ENCODE data around the gene GTF2I.
"Not testable (repeated sequence)": the region's sequence is repeated elsewhere in the genome, so short reads cannot be mapped to it uniquely, and the experiment has no call there.

The GTF2I gene

GRCh38 chr7:74717889-74718288 lies 60.4 kb downstream of the GTF2I start:
- DNase-seq, result no peak

DNA sequence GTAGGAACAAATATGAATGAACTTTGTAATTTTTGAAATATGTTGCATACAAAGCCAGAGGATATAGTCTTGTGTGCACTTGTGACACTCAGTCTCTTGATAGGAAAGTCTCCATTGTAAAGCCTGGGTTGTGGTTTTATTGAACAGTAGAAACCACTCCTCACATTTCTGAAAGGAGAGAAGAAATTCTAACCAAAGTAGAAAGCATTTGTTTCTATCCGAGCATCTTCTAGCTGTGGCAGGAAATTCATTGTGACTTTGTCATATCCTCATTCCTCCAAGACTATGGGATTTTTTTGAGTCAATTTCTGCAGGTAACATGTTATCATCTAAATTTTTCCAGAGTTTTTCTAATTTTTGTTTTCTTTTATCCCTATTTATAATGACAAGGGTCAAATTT lies 60.8 kb downstream of the GTF2I start:
- DNase-seq, result no peak

- no peak for DNase-seq
Observed at GRCh38 chr7:74722153-74722552, 64.6 kb downstream of the GTF2I start.

GRCh38 chr7:74725840-74726239 lies 68.3 kb downstream of the GTF2I start:
- DNase-seq, result no peak

DNA sequence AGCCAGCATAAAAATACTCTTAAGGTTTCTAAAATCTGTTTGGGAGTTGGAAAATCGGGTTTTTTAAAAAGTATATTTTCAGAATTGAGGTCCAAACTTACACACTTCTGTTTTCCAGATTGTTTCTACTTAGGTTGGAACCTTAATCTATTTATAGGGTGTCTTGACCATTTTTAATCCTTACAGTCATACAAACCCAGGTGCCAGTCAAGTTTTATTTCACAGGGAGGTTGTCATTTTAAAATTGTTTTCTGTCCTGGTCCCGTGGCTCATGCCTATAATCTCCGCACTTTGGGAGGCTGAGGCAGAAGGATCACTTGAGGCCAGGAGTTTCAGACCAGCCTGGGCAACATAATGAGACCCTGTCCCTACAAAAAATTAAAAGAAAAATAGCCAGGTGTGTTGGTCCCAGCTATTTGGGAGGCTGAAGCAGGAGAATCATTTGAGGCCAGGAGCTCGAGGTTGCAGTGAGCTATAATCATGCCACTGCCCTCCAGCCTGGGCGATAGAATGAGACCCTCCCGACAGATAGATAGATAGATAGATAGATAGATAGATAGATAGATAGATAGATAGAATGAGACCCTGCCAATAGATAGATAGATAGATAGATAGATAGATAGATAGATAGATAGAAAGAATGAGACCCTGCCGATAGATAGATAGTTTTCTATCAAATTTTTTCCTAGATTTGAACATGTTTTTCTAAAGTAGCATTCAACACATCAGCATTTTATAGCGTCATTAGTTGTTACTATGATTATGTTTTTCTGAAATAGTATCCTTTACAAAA lies 69.0 kb downstream of the GTF2I start:
- no peak for DNase-seq

DNA sequence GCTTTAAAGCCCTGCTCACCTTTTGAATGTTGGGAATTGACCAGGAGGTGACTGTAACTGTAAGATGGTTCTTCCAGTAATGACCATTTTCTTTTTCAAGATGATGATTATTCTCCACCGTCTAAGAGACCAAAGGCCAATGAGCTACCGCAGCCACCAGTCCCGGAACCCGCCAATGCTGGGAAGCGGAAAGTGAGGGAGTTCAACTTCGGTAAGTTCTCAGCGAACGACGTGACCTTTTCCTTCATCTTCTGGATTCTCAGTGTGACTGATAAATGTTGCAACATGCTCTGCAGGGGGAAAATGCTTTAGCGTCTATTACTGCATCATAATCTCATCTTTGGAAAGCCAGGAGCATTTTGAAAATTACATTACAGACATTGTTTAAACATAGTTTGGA lies 71.2 kb downstream of the GTF2I start:
- DNase-seq, result not testable (repeated sequence)

- not testable (repeated sequence) for DNase-seq
Observed at GRCh38 chr7:74730186-74730585, 72.7 kb downstream of the GTF2I start.

DNA sequence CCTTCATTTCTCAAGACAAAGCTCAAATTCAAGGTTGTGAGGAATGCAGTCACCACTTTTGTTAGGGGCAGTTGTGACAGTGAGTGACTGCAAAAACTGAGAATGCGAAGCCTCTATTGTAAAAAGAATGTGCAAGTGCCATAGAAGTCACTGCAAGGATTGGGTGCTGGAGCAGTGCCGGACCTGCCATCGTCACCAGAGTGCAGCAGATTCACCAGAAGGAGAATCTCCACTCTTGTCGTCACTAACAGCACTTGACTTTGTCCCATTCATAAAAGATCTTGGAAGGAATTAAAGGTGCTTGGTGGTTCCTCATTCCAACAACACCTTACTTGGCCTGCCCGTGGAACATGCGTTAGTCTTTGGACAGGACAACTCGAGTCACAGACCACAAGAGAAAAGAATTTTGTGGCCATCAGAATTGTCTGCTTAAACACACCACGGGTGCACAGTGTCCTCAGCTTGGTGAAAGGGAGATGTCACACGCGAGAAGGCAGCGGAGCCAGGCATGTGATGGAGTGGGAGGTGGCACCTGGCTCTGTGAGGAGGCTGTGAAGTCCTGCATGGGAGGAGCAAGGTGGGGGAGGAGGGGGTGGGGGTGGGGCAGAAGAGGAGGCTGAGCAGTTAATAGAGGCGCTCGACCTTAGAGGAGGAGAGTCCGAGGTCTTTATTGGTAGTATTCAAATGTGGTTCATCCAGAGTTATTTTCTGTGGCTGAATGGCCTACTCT lies 82.6 kb downstream of the GTF2I start:
- DNase-seq, result not testable (repeated sequence)

- DNase-seq, result not testable (repeated sequence)
Observed at GRCh38 chr7:74743936-74744557, 86.5 kb downstream of the GTF2I start.

- DNase-seq, result not testable (repeated sequence)
Observed at GRCh38 chr7:74753921-74754482, 96.5 kb downstream of the GTF2I start.

DNA sequence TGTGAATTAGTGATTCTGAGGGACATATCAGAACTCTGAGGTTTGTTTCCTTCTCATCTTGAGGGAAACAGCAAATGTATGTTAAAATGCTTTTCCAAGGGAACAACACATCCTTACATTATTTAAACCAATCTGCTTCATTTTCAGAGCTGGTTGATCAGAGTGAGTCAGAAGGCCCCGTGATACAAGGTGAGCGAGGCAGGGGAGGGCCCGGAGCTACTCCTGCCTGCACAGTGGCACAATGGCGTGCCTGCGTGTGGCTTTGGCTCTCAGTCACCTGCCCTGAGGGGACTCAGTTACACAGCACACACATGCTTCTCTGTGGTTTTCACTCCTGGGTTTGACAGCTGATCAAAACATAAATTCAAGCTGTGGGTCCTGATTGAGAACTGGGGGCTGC lies 99.2 kb downstream of the GTF2I start:
- not testable (repeated sequence) for DNase-seq

DNA sequence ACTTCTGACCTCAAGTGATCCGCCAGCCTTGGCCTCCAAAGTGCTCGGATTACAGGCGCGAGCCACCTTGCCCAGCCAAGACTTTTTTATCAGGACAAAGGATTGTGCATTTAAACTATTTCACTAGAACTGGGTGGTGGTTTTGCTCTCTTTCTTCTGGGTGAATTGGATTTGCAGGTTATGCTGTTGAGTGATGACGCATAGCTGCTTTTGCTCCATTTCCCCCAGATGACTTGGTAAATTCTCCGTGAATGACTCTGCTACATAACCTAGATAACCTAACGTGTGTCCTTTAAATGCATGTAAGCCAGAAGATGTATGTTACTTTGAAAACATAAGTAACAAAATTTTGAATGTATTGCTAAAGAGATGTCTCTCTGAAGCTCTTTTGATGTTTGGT lies 100.8 kb downstream of the GTF2I start:
- not testable (repeated sequence) for DNase-seq

- DNase-seq, result not testable (repeated sequence)
Observed at GRCh38 chr7:74758982-74759381, 101.5 kb downstream of the GTF2I start.

DNA sequence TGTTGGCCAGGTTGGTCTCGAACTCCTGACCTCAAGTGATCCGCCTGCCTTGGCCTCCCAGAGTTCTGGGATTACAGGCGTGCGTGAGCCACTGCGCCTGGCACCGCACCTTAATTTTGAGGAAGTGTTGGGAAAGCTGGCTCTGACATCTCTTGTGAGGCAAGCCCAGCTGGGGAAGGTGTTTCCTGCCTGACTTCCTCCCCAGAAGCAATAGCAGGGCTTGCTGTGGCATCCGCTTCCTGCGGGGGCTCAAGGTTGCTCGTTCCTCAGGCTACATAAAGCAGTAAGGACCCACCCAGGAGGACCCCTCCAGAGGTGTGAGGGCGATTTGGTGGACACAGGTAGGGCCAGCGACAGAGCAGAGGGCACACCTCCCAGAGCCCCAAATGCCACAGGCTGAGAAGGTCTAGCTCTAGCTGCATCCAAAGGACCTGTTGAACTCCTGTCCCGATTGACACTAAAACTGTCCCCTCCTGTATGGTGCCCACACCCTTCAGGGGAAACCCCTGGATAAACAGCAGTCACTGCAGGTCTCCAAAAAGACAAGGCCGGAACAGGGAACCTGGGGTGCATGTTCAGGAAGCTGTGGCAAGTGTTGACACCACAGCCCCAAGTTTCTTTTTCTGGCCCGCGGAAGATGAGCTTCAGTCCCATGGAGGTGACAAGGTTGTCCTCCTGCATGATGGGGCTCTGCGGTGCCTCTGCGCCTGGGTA lies 107.8 kb downstream of the GTF2I start:
- not testable (repeated sequence) for DNase-seq

GRCh38 chr7:74766509-74766908 lies 109.0 kb downstream of the GTF2I start:
- DNase-seq, result not testable (repeated sequence)

GRCh38 chr7:74766991-74767390 lies 109.5 kb downstream of the GTF2I start:
- not testable (repeated sequence) for DNase-seq

DNA sequence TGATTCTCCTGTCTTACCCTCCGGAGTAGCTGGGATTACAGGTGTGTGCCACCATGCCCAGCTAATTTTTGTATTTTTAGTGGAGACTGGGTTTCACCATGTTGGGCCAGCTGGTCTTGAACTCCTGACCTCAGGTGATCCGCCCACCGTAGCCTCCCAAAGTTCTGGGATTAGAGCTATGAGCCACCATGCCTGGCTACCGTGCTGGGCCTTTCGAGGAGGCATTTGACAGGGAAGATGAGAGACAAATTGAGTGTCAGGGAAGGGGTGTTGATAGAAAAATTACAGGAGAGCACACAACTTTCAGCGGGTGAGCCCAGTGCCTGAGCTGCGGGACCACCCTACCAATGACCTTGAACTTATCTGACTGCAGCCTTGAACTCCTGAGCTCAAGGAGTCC lies 112.5 kb downstream of the GTF2I start:
- not testable (repeated sequence) for DNase-seq

DNA sequence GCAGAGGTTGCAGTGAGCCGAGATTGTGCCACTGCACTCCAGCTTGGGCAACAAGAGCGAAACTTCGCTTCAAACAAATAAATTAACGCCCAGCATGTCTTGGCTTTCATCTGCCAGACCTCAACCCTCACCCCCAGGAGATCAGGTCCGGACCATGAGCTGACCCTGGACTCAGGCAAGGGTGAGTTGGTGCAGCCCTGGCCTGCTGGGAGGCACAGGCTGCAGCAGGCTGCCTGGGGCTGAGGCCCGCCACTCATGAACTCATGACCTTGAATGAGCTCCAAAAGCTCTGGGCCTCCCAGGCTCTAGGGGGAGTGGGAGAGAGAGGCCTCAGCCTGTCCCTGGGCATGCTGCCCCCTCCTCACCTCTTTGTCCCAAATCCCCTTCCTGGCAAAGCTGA lies 114.6 kb downstream of the GTF2I start:
- not testable (repeated sequence) for DNase-seq

DNA sequence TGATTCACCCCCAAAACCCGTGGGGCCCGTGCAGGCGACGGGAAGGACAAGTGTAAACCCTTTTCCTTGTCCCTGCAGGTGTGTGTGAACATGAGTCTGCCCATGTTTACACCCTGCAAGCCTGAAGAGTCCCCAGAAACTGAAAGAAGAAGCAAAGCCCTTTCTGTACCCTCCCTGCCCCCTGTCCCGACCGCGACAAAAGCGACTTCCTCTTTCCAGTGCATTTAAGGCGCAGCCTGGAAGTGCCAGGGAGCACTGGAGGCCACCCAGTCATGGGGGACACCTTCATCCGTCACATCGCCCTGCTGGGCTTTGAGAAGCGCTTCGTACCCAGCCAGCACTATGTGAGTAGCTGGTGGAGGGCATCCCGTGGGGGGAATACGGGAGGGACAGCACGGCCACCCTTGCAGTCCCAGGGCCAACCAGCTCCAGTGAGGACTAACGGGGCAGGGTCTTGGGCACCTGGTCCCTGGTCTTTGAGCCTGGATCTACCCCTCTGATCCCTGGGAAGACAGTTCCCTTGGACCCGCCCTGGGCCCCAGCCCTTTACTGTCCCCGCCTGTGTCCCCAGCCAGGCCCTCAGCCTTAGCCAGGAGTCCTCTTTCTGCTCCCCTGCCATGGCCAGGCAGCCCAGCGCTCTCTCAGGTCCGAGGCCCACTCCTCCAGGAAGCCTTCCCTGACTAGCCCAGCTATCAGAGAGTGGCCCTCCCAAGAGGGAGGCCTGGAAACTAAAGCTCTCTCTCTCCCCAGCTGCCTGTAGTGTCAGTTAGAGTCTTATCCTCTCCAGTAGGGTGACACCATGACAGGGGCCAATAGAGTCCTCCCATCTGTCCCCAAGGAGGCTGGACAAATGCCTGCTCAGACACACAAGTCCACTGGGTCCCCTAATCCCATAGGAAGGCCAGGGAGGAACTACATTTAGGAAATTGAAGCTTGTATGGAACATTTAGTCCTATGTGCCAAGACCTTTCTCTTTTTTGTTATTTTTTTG lies 116.5 kb downstream of the GTF2I start, which contains the start of gene NCF1:
Gene NCF1 (plus strand): TSS at position 252 of the 991 bp plus-strand sequence. CDS start 21 bp downstream, at position 273.
- DNase-seq, result not testable (repeated sequence)

GRCh38 chr7:74775111-74775510 lies 117.6 kb downstream of the GTF2I start:
- DNase-seq, result not testable (repeated sequence)

GRCh38 chr7:74779053-74779452 lies 121.5 kb downstream of the GTF2I start:
- DNase-seq, result not testable (repeated sequence)

Data from CD4-positive, alpha-beta T cell treated with Interleukin-15 for 1 hour (primary cell).